GM15510 (cell line): ENCODE results near the gene MAPK11.

Experiments
- POLR2A ChIP-seq: IDR thresholded peaks from 3 replicates; pipeline ENCODE4 v1.6.1; 2011; ENCODE audit warnings: borderline replicate concordance; ENCODE audit not compliant: insufficient read length; ENCODE audit errors: extremely low read depth

MAPK11 gene

GRCh38 chr22:50224071-50224470 lies 46.1 kb downstream of the MAPK11 start:
- no peak for TF ChIP-seq POLR2A

GRCh38 chr22:50222508-50222907 lies 47.7 kb downstream of the MAPK11 start:
- no peak for TF ChIP-seq POLR2A

- TF ChIP-seq POLR2A: no peak
Observed at GRCh38 chr22:50221410-50222300, 48.5 kb downstream of the MAPK11 start.

- TF ChIP-seq POLR2A: no peak
Observed at GRCh38 chr22:50220603-50221409, 49.4 kb downstream of the MAPK11 start.

- TF ChIP-seq POLR2A: no peak
Observed at GRCh38 chr22:50219800-50220602, 50.2 kb downstream of the MAPK11 start.

GRCh38 chr22:50218996-50219727 lies 51.0 kb downstream of the MAPK11 start:
- no peak for TF ChIP-seq POLR2A

GRCh38 chr22:50218153-50218995 lies 51.8 kb downstream of the MAPK11 start:
- no peak for TF ChIP-seq POLR2A

- no peak for TF ChIP-seq POLR2A
Observed at GRCh38 chr22:50217543-50218152, 52.5 kb downstream of the MAPK11 start.

- no peak for TF ChIP-seq POLR2A
Observed at GRCh38 chr22:50216684-50217520, 53.3 kb downstream of the MAPK11 start.

- TF ChIP-seq POLR2A: no peak
Observed at GRCh38 chr22:50216055-50216683, 54.0 kb downstream of the MAPK11 start.

- no peak for TF ChIP-seq POLR2A
Observed at GRCh38 chr22:50215297-50216054, 54.7 kb downstream of the MAPK11 start.
